T-helper 2 cell treated with Interferon-gamma antibody and Interleukin-4, amounts not matched to agents 100 ng/mL and 5 ng/mL, for 36 hours (primary cell): ENCODE measurements around the gene OPCML. TPM values are rescaled to one million over a fixed set of nuclear protein-coding genes. Genes with fewer than 3 reads are reported as not detected.

Experiments used
- intact Hi-C: fragments of 100-400 bp; cut with micrococcal nuclease; formaldehyde crosslinking; loops from one replicate; pipeline ENCODE4 v1.15.1; 2023
- total RNA-seq: library from RNA; stranded (reverse); gene quantifications from 2 replicates; pipeline ENCODE4 v1.2.3, GENCODE V29; 2022

Gene OPCML
- total RNA-seq, 1 donor from 2014 or later, result not detected

DNA sequence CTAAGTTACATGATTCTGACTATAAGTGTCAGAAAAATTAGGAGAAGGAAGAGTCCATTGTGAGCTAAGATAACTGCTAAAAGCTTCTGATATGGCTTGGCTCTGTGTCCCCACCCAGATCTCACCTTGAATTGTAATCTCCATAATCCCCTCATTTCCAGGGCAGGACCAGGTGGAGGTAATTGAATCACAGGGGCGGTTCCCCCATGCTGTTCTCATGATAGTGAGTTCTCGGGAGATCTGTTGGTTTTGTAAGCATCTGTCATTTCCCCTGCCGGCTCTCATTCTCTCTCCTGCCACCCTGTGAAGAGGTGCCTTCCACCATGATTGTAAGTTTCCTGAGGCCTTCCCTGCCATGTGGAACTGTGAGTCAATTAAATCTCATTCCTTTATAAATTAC lies 230.2 kb downstream of the OPCML start:
- intact Hi-C loops, result no loop called here

DNA sequence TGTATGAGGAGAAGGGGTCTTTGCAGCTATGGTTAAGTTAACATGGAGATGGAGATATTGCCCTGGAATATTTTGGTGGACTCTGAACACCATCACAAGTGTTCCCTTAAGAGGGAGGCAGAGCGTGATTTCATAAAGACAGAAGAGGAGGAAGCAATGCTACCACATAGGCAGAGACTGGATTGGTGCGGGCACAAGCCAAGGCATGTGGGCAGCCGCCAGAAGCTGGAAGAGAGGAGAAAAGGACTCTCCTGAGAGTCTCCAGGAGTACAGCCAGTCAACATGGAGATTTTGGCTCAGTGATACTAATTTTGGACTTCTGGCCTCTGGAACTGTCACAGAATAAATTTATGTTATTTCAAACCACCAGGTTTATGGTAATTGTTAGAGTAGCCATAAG lies 231.6 kb downstream of the OPCML start:
- intact Hi-C loops, result no loop called here

DNA sequence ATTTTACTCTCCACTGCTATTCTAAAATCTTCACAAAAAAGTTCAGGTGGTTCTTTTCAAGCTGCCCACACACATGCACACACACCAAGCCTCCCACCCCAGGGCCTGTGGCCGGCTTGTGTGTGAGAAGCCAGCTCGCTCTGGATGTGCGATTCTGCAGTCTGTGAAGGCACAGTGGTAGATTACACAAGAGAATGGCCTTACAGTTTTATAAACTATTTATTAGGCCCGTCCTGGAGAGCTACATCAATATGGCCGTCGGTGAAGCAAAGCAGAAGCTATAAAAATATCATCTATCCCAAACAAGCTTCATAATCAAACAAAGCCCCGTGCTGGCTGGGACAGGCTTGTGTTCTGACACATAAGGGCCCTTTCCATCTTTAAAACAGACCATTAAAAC lies 240.5 kb downstream of the OPCML start:
- intact Hi-C loops, result no loop called here

DNA sequence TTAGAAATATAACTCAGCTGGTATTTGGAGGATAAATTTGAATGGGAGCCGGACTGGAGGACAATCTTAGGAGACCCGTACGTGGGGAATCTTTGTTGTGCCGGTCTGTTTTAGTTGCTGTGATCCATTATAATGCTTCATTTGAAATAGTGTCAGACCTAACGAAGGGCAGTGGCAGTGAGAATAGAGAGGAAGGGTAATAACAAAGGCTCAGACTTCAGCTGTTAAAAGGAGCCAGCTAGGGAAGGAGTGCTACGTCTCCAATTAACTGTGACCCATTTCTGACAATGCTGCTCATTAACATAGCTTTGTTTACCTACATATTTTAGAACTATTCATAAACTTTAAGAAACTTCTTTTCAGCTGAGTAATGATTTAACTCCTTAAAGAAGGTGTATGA lies 246.9 kb downstream of the OPCML start:
- intact Hi-C loops, result no loop called here

DNA sequence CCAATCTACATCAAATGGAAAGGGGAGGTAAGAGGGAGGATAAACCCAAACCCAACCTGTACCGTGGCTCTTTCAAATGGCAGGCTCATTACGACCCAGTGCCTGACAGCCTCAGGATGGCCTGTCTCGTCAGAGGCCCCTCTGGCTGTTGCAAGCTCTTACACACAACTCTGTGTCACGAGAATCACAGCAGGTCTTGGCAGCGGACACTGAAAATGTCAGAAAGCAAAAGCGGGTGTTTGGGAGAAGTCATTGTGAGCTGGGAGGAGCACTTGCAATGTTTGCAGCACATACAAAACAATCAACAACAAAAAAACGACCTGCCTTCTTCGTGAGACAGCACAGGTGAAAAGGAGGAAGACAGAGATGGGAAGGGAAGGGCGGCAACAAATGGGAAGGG lies 248.1 kb downstream of the OPCML start:
- intact Hi-C loops, result no loop called here

DNA sequence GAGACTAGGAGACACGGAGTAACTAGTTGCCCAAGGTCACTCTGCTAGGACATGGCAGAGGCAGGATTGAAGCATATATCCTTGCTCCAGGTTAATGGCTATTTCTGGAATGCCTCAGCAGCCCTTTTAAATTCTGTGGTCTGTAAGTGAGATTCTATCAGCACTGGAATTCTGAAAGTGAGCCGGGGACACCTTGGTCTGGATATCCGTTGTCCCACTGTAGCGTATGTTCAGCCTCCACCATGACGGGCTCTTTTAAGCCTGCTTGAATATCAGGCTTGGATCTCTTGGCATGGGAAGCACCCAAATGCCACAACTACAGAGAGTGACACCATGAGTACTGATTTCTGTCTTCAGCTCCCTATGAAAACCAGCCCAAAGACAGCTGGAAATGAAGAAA lies 254.4 kb downstream of the OPCML start:
- intact Hi-C loops, result no loop called here

DNA sequence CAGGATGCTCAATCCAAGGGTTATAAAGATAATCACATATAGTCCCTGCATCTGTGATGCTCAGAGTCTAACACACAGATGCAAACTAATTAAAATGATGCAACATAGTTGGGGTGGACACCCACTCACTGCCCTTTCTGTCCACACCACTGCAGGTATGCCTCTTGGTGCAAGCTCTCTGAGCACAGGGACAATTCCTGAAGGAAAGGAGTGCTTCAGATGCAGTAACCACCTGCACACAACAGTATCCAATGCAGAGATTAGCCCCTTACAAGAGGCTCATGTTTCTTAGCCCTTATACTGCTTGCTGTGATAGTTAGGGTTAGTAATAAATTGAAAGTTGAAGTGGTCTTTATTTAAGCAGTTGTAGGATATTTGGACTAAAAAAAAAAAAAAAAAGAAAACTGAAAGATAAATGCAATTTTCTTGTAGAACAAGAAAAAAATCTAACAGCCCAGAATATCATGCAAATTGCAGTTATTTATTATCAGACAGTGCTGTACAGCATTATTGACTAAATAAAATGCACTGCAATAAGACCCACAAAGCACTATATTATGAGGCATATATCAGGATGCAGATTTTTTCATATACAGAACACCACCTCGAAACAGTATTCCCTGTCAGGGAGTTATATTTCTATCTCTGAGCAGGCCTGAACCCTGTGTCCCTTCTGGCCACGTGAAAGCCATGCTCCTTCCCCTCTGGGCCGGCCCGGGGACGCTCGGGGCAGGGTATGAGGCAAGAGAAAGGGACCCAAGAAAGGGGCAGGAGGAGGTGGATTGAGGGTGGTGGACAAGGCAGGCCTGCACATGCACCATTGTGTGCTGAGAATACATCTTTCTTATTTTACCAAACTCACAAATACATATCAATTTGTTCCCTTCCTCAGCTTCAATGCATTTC lies 260.2 kb downstream of the OPCML start:
- intact Hi-C loops, result no loop called here

DNA sequence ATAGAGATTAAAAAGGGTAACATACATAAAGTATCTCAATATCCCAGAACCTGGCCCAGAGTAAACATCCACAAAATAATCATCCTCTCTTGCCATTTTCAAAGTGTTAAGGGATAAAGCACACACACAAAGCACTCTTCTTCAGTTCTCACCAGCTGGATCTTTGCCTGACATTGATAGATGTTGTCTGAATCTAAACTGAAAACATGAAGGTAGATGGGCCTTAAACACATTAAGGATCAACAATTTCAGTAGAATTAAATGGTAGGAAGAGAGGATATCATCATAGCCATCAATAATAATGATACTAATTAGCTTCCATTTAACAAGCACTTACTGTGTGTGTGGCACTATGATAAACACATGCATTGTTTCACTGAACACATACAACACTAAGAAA lies 261.1 kb downstream of the OPCML start:
- intact Hi-C loops, result no loop called here

DNA sequence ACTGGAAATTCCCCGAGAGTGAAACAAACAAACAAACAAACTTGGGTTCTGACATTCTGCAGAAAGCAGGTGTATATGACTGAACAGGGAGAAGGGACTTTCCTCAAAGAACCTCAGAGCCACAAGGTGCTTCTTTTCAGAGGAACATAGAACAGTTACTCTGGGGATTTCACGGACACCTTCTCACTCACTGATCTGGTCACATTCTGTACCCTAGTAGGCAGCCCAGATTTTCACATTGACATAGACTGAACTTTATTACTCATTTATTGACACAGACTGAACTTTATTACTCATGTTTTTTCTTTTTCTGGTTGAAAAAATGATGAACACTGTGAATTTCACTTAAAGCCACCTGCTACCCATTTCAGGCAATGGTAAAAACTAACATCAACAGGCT lies 263.0 kb downstream of the OPCML start:
- intact Hi-C loops, result no loop called here

DNA sequence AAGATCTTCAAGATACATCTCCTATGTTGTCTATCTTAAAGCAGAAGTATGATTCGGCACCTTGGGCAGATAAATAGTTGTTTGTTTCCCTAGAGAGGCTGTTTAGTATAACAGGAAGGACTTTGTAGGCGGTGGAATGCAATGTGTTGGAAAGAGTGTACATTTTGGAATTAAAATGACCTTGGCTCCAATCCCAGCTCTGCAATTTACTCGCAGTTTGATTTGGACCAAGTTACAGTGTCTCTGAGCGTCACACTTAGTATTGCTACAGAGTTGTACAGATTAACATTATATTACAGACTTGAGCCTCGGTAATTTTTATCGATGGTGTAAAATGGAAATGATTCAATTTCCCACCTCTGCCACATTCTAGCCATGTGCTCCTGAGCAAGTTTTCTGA lies 265.3 kb downstream of the OPCML start:
- intact Hi-C loops, result no loop called here

DNA sequence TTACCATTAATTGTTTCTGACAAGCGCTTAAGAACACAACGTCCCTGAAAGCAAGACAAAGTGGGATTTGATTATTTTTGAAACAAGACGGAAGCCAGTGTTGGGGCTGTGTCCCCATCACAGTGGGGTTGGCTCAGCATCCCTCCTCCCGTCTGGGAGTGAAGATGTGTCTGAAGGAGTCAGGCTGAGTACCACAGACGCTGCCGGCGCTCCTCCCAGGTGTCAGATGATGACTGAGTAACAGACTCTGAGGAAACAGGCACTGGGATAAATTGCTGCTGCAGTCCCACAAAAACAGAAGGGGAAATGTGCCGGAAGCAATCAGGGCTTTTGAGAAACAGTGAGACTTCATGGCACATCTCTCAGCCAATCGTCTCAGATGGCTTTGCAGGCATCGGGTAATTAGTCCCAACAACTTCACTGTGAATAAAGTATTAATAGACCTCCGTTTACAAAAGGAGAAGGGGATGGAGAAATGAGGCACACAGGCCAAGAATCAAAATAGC lies 266.7 kb downstream of the OPCML start:
- intact Hi-C loops, result no loop called here

DNA sequence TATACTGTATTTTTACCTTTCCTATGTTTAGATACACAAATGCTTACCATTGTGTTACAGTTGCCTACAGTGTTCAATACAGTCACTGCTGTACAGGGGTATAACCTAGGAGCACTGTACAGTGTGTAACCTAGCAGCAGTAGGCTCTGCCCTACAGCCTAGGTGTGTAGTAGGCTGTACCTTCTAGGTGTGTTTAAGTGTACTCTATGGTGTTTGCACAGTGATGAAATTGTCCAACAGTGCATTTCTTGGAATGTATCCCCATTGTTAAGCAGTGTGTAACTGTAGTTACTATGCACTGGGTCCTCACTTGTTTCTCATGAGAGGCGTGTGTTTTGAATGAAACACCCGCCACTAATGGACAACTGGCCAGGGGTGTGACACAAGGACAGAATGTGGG lies 269.0 kb downstream of the OPCML start:
- intact Hi-C loops, result no loop called here

DNA sequence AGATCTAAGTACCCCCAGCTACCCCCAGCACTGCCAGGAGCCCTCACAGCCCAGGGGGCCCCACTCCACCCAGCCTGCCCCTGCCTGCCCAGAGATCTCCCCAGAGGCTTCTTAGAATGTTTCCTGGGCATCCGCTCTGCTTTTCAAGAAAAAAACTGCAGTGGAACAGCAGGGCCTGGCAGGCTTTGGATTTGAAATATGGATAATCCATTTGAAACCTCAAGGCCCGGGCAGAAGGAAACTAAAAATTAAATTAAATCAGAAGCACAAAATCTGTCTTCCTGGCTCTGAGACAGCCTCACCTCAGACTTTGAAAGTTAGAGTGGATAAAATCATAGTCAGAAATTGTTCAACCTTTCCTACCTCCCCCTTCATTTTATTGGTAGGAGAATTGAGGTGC lies 273.6 kb downstream of the OPCML start:
- intact Hi-C loops, result no loop called here

DNA sequence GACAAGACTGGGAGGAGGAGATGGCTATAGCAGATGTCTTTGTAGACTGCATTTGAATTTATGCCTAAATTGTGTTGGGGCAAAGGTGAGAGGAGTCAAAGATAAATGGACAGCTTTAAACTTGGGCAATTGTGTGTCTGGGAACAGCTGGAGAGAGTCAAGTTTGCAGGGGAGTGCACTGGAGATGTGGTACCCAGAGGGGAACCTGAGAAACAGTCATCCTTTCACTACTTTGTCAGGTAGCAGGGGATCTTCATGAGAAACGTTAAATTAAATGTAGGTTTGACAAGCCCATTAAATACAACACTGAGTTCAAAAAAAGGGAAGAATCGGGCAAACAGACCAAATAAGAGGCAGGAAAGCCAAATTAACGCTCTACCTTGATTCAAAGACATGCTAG lies 277.7 kb downstream of the OPCML start:
- intact Hi-C loops, result no loop called here

DNA sequence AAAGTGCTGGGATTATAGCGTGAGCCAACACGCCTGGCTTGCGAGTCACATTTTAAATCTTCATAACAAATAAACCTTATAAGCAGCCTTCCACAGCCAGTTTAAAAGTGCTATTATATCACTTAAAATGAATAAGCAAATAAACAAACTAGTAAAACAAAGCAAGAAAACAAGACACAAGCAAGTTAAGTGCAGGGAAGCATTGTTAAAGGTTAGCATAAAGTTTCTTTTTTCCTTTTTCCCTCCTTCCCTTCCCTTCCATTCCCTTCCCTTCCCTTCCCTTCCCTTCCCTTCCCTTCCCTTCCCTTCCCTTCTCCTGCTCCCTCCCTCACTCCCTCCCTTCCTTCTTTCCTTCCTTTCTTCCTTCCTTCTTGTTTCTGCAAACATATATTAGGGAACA lies 278.7 kb downstream of the OPCML start:
- intact Hi-C loops, result no loop called here

DNA sequence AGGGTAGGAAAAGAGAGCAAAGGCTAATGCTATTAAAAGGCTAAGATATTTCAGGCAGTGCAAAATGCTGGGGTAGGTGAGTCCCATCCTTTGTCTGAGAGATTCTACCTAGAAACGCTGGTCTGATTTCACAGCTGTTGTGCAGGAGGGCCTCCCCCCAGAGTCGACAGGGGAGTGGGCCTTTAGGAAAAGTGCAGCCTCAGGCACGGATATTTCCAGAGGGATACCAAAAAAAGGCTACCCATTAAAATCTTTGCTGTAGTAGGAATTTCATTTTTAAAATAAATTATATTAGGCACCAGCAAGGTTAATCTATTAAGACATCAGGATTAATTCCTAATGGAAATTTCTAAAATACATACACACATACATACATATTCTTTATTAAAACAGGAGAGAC lies 280.5 kb downstream of the OPCML start:
- intact Hi-C loops, result no loop called here

DNA sequence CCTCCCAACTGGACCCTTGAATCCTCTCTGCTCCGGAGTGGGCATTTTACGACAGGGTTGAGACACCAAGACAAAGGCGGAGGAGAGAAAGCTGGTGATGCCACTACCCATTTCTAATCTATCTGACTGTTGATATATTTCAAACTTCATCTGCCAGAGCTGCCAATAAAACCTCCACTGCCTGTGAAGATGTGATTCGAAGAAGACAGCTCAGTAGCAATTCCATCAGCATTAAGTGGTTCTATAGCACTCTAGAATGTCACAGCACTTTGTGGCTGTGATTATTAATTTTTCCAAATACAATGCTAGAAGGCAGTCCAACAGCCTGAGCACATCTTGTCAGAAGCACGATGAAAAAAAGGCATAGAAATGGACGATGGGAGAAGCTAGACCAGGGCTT lies 282.8 kb downstream of the OPCML start:
- intact Hi-C loops, result no loop called here

DNA sequence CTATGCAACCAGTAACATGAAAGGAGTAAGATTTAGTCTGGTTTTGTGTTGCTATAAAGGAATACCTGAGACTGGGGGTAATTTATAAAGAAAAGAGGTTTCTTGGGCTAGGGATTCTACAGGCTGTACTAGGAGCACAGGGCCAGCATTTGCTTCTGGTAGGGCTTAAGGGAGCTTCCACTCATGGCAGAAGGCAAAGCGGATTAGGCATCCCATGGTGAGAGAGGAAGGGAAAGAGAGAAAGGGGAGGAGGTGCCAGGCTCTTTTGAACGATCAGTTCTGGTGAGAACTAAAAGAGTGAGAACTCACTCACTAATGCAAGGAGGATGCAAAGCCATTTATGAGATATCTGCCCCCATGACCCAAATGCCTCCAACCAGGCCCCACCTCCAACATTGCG lies 283.2 kb downstream of the OPCML start:
- intact Hi-C loops, result no loop called here

DNA sequence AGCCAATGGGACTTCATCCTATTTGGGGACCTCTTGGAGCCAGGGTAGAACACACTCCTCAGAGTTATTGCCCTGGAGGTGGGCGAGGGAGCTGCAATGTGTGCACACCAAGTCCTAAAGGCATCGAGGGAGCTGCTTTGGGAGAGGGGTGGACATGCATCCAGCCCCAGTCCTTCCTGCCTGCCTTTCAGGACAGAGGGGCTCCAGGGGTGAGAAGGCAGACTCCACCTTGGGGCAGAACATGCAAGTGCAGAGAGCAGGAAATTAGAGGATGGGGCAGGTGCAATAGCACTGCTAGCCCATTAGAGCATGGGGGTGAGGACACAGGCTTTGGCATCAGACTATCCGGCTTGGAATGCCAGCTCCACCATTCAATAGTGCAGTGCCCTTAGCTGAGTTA lies 288.5 kb downstream of the OPCML start:
- intact Hi-C loops, result no loop called here

DNA sequence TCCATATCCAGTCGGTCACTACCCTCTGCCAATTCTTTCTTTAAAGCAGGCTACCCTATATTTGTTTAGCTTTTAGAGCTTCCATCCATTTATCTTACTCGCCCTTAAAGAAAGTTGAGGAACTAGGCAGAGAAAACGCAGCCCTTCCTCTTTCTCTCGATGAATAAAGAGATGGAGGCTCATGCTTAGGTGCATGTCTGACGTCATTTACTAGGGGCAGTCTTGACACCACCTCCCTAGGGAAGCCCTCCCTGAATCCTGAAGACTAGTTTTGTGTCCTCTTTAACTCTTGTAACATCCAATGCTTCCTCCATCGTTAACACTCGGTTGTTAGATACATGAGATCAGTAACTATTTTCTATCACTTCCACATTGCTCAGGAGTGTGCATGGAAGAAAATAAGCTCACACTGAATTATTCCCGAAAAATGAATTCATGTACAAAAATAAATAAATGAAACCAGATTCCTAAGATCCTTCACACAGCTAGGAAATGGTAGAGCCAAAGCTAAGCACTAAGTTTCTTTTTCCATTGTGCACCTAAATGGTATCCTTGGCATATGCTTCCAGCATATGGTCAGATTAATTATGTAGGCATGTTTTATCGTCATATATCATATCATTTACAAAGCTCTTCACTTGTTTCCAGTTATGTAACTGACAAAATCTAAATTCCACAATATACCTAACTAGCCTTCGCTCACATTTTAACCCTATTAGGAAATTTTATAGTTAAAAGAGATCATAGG lies 291.2 kb downstream of the OPCML start:
- intact Hi-C loops, result no loop called here

DNA sequence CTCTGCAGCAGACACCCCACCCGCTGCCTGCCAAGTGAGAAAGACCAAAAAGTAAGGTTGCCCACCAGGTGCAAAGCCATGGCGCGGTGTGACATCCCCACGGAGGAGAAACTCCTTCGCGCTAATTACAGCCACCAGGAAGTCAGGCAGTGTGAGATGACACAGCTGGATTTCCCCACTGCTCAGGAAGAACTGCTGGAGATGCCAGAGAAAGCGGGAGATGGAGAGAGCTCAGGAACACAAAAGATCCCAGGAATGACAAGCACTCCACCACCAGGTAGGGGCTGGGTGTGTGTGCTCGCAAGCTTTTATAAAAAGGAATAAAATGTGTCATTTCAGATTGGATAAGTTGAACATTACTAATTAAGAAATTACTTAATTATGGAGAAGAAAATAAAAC lies 292.7 kb downstream of the OPCML start:
- intact Hi-C loops, result no loop called here

DNA sequence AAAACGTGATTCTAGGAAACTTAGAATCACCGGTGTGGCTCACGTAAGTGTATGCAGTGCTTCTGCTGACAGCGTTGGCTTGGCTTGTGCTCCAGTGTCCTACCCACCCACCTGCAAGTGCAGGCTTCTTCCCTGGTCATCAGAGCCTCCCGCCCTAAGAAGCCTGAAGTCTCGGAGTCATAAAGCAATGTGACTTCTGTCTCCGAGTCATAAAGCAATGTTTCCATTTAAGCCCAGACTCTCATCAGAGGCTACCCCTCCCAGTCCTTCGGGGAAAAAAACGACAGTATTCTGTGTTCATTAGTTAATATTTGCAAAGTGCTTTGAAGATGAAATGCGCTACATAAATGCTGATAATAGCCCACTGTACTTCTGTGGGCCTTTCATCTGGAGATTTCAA lies 293.8 kb downstream of the OPCML start:
- intact Hi-C loops, result no loop called here

DNA sequence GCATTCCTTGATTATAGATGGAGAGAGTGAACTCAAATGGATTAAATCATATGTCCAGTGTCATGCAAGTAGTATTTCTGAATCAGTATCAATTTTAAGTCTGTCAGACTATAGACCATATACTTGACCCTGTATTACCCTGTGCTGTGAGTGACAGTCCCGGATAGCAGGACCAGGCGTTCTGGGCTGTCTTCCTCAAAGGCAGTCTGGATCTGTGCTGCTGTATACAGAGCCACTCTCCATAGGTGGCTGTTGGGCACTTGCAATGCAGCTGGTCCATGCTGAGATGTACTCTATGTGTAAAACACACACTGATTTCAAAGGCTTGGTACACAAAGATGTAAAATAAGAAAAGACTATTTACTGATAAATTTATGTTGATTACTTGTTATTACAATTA lies 294.3 kb downstream of the OPCML start:
- intact Hi-C loops, result no loop called here
